Retina (tissue), 1 donor: ENCODE measurements around the gene TRAF1.

Source experiments
- DNase-seq: peaks from one replicate; pipeline ENCODE4 v3.0.0-alpha.2; 2016

The TRAF1 gene

GRCh38 chr9:120922404-120923195, 4.0 kb downstream of the TRAF1 start:
- DNase-seq: no peak

- DNase-seq: peak; percentile 18
Measured at GRCh38 chr9:120921661-120922181, 4.9 kb downstream of the TRAF1 start.

DNA sequence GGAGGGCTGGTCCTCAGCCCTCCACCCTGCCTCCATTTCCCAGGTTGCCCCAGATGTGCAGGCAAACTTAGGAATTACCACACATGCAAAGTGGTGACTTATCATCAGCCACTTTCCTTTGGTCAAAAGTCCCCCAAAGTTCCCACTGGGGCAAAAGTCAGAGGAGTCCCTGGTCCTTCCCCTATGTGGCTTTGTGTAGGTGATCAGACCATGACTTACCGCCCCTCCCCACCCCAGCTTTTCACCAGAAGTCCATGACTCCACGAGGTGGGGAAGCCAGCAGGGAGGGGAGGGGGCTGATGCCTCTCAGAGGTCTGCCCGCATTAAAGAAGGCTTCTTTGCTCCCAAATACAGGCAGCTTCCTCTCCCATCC, 5.8 kb downstream of the TRAF1 start:
- no peak for DNase-seq

GRCh38 chr9:120919843-120920805, 6.5 kb downstream of the TRAF1 start:
- DNase-seq: peak; percentile 64

DNA sequence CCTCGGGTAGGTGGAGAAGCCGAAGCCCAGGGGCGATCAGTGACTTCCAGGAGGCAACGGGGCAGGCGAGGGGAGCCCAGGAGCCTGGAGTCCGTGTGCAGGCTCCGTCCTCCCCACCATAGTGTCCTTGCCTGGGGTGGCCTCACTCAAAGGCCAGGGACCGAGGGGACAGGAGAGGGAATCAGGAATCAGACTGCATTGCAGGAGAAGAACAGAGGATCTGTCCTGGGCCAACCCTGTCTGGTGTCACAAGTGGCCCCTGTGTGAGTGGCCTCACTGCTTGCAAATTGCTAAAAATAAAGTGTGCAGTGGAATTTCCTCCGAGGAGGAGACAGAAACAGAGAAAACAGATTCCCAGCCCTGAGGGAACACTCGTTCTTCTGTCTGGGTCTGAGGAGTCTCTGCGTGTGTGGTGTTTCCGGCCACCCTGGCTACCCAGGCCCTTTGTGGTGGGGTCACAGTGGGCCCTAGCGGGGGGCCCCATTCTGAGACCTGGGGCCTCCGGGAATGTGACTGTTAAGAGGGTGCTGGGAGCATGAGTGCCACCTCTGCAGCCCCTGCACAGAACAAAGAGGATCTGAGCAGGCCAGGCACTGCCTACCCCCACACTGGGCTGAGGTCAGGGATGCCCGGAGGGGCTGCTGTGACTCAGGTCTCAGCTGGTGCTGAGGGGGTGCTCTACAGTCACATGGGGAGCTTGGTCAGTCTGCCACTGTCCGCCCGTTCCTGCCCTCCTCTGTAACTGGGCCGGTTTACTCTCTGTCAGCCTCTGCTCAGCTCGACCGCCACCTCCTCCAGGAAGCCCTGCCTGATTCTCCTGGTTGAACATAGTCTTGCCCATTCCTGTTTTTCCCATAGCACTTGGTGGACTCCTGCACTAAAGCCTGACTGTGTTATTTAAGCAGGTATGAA, 7.4 kb downstream of the TRAF1 start:
- no peak for DNase-seq

DNA sequence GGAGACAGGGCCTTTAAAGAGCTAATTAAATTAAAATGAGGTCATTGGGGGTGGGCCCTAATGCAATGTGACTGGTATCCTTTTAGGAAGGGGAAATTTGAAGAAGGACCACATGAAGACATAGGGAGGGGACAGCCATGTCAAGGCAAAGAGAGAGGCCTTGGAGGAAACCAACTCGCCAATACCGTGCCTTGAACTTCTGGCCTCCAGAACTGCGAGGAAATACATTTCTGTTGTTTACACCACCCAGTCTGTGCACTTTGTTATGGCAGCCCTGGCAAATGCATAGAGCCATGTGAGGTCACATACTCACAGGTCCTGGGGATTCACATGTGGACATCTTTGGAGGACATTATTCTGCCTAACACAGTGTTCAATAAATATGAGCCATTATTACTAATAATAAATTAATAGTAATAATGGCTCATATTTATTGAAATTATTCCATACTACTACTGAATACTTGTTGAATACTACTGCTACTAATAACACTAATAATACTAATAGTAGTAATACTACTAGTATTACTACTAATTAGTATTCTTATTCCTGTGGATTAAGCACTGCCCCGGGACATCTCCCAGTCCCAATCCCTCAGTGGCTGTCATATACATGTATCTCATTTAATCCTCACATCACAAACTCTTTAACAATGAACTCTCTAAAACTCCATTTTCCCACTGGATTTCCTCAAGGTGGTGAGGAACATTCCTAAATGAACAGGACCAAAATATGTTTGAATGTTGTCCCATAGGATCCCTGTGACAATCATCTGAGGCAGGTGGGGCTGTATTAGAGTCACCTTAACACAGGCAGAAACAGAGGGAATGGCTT, 8.4 kb downstream of the TRAF1 start:
- no peak for DNase-seq

- DNase-seq: no peak
Measured at GRCh38 chr9:120916991-120917880, 9.4 kb downstream of the TRAF1 start.

DNA sequence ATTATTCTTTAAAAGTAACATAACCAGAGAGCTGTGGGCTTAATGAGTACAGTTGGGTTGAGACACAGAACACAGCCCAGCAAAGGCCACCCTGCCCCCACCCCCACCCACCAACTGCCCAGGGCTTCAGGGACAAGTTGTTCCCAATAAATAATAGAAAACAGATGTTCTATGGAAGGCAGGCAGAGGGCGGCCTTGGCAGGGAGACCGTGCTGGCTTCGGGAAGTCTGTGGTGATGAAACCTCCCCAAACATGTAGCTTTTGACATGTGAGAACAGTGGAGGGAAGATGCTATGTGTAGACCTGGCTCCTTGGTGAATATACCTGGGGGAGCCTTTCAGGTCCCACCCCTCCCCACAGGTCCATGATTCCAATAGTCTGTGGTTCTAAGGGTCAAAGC, 10.0 kb downstream of the TRAF1 start:
- no peak for DNase-seq

GRCh38 chr9:120915854-120916470, 10.6 kb downstream of the TRAF1 start:
- no peak for DNase-seq

- no peak for DNase-seq
Measured at GRCh38 chr9:120914953-120915352, 11.6 kb downstream of the TRAF1 start.

- DNase-seq: no peak
Measured at GRCh38 chr9:120914396-120914795, 12.2 kb downstream of the TRAF1 start.

- no peak for DNase-seq
Measured at GRCh38 chr9:120913647-120914264, 12.8 kb downstream of the TRAF1 start.

DNA sequence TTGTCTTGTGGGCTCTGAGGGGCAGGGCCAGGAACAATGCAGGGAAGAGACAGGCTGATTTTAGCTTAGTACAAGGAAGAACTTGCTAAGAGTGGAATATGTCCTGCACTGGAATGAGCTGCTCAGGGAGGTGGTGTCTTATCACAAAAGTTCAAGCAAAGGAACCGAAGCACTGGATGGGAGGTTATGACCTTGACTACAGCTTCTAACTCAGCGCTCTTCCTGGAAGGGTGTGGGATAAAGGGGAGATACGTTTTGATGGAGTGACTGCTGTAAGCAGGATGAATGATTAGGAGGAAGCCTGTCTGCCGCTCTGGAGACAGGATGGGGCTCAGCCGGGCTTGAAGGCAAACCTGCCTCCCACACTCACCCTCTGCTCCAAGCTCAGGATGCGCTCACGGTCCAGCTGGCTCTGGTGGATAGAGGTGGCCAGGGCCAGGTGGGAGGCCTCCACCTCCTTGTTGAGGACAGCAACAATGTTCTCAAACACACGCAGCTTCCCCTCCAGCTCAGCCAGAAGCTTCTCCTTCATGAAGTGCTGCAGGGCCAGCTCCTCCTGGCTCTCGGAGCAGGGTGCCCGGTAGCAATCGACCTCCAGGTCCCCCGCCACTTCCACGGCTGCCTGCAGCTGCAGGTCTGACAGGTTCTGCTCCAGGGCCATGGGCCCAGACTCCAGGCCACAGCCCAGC, 13.5 kb downstream of the TRAF1 start:
- DNase-seq: no peak

GRCh38 chr9:120911295-120911837, 15.2 kb downstream of the TRAF1 start:
- DNase-seq: no peak

DNA sequence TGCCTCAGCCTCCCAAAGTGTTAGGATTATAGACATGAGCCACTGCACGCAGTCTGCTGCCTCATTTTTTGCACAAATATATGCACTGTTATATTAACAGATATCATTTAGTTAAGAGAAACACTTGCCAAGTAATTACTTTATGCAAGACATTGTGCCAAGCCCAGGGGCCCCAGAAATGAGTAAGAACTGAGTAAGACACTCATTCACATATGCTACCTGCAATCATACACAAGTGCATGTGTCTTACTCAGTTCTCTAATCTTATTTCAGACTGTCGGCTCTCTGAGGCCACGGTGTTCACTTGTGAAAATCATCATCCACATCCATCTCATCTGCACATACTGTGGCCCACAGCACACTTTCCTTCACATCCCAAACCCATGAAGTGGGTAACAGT, 16.0 kb downstream of the TRAF1 start:
- DNase-seq: no peak

DNA sequence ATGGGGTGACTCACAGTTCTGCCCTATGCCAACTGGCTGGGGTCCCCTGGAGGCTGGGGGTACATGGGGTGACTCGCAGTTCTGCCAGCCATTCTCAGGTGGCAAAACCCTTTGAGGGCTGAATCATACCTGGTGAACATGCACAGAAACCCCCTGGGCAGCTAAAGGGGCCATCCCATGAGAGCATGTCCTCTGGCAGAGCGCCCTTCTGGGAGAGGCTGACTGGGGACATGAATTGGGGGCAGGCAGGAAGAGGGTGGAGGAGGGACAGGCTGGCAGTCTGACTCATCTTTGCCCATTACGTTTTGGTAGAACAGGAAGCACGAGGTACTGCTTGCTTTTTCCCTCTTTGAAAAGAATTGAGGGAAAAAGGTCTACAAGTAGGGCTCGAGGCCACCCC, 16.7 kb downstream of the TRAF1 start:
- DNase-seq: no peak

- DNase-seq: no peak
Measured at GRCh38 chr9:120905315-120906164, 21.1 kb downstream of the TRAF1 start.

GRCh38 chr9:120904978-120905301, 21.7 kb downstream of the TRAF1 start:
- DNase-seq: no peak
